Neural cell (in vitro differentiated cells): ENCODE measurements around the gene KRTAP10-1. TPM values are rescaled to one million over a fixed set of nuclear protein-coding genes. Genes with fewer than 3 reads are reported as not detected.

ENCODE experiments used
- H2AFZ ChIP-seq: fragments of 200-600, 300-800 bp; sonication (generic), shearing (Covaris generic); 2 replicates; pipeline ENCODE4 v1.6.0; 2014; ENCODE audit warnings: low read depth, mild to moderate bottlenecking, antibody characterized with exemption, low read length, moderate library complexity
- H3F3A ChIP-seq: fragments of 200-600 bp; shearing (Covaris generic); 2 replicates; pipeline ENCODE4 v1.6.1; 2016; ENCODE audit warnings: mild to moderate bottlenecking, moderate library complexity, mixed read lengths, antibody characterized with exemption, low read length; ENCODE audit not compliant: insufficient read depth, poor library complexity, severe bottlenecking
- H3K27ac ChIP-seq: fragments of 200-600, 300-800 bp; sonication (generic), shearing (Covaris generic); 2 replicates; pipeline ENCODE4 v1.5.1; 2014; ENCODE audit warnings: mild to moderate bottlenecking, low read length, moderate library complexity
- H3K27me3 ChIP-seq: fragments of 300-800, 200-600 bp; sonication (generic), shearing (Covaris generic); 2 replicates; pipeline ENCODE4 v1.6.0; 2014; ENCODE audit warnings: mild to moderate bottlenecking, low read depth, low read length, moderate library complexity; ENCODE audit not compliant: insufficient read depth
- H3K36me3 ChIP-seq: fragments of 300-800, 200-600 bp; sonication (generic), shearing (Covaris generic); 2 replicates; pipeline ENCODE4 v1.5.1; 2014; ENCODE audit warnings: mild to moderate bottlenecking, antibody characterized with exemption, low read length, moderate library complexity; ENCODE audit not compliant: insufficient read depth
- H3K4me2 ChIP-seq: fragments of 300-800, 200-600 bp; sonication (generic), shearing (Covaris generic); 2 replicates; pipeline ENCODE4 v1.6.0; 2014; ENCODE audit warnings: mild to moderate bottlenecking, low read length
- H3K4me3 ChIP-seq: fragments of 300-800, 200-600 bp; sonication (generic), shearing (Covaris generic); 2 replicates; pipeline ENCODE4 v1.5.1; 2014; ENCODE audit warnings: mild to moderate bottlenecking, low read length, moderate library complexity
- H3K79me2 ChIP-seq: fragments of 200-600 bp; shearing (Covaris generic); replicated peaks from 2 replicates; pipeline ENCODE4 v1.6.0; 2014; ENCODE audit warnings: mild to moderate bottlenecking, low read length, moderate library complexity; ENCODE audit not compliant: insufficient read depth
- H3K9ac ChIP-seq: fragments of 300-800, 200-600 bp; sonication (generic), shearing (Covaris generic); 2 replicates; pipeline ENCODE4 v1.6.1; 2016; ENCODE audit warnings: mild to moderate bottlenecking, low read length, mixed read lengths
- H3K9me2 ChIP-seq: fragments of 200-600 bp; shearing (Covaris generic); 2 replicates; pipeline ENCODE4 v1.6.1; 2016; ENCODE audit warnings: mild to moderate bottlenecking, low read length, mixed read lengths; ENCODE audit not compliant: insufficient read depth
- H3K9me3 ChIP-seq: fragments of 200-600, 300-800 bp; sonication (generic), shearing (Covaris generic); 2 replicates; pipeline ENCODE4 v1.6.1; 2016; ENCODE audit warnings: mild to moderate bottlenecking, mixed run types, low read length, moderate library complexity, mixed read lengths
- H4K20me1 ChIP-seq: fragments of 200-600 bp; shearing (Covaris generic); 2 replicates; pipeline ENCODE4 v1.6.1; 2016; ENCODE audit warnings: mild to moderate bottlenecking, mixed run types; ENCODE audit not compliant: insufficient read depth
- EP300 ChIP-seq: fragments of 450-650 bp; conservative IDR thresholded peaks from 2 replicates; pipeline ENCODE4 v1.6.1; 2014; ENCODE audit warnings: antibody characterized with exemption, mild to moderate bottlenecking, moderate library complexity; ENCODE audit not compliant: poor library complexity, severe bottlenecking
- EZH2 ChIP-seq: fragments of 200-600, 300-800 bp; shearing (Covaris generic), sonication (generic); IDR thresholded peaks from 2 replicates; pipeline ENCODE4 v1.6.1; 2014; ENCODE audit warnings: antibody characterized with exemption, low read length, borderline replicate concordance, mild to moderate bottlenecking; ENCODE audit not compliant: insufficient read depth, poor library complexity, severe bottlenecking
- MXI1 ChIP-seq: fragments of 450-650 bp; conservative IDR thresholded peaks from 2 replicates; pipeline ENCODE4 v1.6.1; 2014; ENCODE audit warnings: antibody characterized with exemption, mild to moderate bottlenecking; ENCODE audit not compliant: poor library complexity, severe bottlenecking
- POLR2AphosphoS5 ChIP-seq: IDR thresholded peaks from 2 replicates; pipeline ENCODE4 v1.6.1; 2012
- RAD21 ChIP-seq: fragments of 450-650 bp; conservative IDR thresholded peaks from 2 replicates; pipeline ENCODE4 v1.6.1; 2014; ENCODE audit warnings: antibody characterized with exemption, mild to moderate bottlenecking, moderate library complexity
- SMC3 ChIP-seq: fragments of 450-650 bp; conservative IDR thresholded peaks from 2 replicates; pipeline ENCODE4 v1.6.1; 2014; ENCODE audit warnings: antibody characterized with exemption, mild to moderate bottlenecking, moderate library complexity; ENCODE audit not compliant: poor library complexity
- TAF1 ChIP-seq: IDR thresholded peaks from 2 replicates; pipeline ENCODE4 v1.6.1; 2012; ENCODE audit warnings: low read depth
- polyA plus RNA-seq: library from polyadenylated mRNA; depleted of rRNA; stranded (reverse); fragments of >200 nt; gene quantifications from 2 replicates; pipeline ENCODE4 v1.2.3, GENCODE V29; 2014
- TF ChIP-seq, protein P1 (sequence below): fragments of 450-650 bp; IDR thresholded peaks from 2 replicates; pipeline ENCODE4 v1.5.1; 2014; ENCODE audit warnings: antibody characterized with exemption, mild to moderate bottlenecking, moderate library complexity; ENCODE audit not compliant: poor library complexity, severe bottlenecking

Gene KRTAP10-1
- polyA plus RNA-seq, 1 donor from 2014 or later = not detected

DNA sequence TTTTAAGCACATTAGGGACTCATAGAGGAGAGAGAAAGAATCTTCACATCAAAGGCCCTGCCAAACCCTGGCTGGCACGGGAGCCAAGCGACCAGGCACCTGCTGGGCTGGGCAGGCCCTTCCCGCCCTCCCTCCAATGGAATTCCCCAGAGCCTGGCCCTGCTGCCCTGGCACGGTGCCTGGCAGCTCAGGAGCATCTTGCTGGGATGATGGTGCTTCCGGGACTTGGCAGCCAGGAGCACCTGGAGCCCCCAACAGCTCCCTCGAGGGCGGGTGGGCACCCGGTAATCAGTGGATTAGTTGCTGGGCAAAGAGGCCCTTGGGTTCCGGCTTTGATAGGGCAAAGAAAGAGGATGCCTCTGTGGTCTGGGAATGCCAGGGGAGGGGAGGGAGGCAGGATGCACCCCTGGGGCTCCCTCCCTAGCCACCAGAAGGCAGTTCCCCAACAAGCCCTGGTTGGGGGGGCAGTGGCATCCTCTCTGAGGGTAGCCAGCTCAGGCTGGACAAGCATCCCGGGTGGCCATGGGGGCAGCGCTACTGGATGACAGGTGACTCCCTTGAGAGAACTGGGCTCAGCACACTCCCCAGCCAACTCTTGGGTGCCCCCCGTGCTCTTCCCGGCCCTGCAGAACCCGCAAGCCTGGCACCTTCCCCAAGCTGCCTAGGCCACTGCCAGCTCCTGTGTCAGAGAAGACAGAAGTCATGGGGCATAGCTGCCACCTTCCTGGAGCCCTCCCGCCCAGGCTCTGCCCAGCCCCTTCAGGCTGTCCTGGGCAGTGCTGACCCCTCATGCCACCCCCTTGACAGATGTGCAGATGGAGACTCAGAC is 26.4 kb downstream of the KRTAP10-1 start:
- TF ChIP-seq EP300 (no peak), RAD21 (no peak), EZH2 (no peak), MXI1 (no peak), TAF1 (no peak), POLR2AphosphoS5 (no peak)
- TF ChIP-seq, protein P1, sequence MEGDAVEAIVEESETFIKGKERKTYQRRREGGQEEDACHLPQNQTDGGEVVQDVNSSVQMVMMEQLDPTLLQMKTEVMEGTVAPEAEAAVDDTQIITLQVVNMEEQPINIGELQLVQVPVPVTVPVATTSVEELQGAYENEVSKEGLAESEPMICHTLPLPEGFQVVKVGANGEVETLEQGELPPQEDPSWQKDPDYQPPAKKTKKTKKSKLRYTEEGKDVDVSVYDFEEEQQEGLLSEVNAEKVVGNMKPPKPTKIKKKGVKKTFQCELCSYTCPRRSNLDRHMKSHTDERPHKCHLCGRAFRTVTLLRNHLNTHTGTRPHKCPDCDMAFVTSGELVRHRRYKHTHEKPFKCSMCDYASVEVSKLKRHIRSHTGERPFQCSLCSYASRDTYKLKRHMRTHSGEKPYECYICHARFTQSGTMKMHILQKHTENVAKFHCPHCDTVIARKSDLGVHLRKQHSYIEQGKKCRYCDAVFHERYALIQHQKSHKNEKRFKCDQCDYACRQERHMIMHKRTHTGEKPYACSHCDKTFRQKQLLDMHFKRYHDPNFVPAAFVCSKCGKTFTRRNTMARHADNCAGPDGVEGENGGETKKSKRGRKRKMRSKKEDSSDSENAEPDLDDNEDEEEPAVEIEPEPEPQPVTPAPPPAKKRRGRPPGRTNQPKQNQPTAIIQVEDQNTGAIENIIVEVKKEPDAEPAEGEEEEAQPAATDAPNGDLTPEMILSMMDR = no peak
- Histone ChIP-seq H3K27ac (no peak overlapping the region), H3K9ac (no peak overlapping the region), H3K27me3 (no peaks in the 10 kb centered on the region), H3K9me2 (no peaks in the 10 kb centered on the region), H2AFZ (no peak overlapping the region), H3K4me3 (no peak overlapping the region), H3K79me2 (no peaks in the 10 kb centered on the region), H3K4me2 (no peak overlapping the region), H3F3A (no peaks in the 10 kb centered on the region), H3K9me3 (no peaks in the 10 kb centered on the region), H3K36me3 (no peaks in the 10 kb centered on the region), H4K20me1 (no peaks in the 10 kb centered on the region)

- Histone ChIP-seq H3K9me3 (no peaks in the 10 kb centered on the region), H3K4me3 (no peak overlapping the region), H3K36me3 (no peaks in the 10 kb centered on the region), H3K4me2 (no peak overlapping the region), H3K27ac (no peak overlapping the region), H2AFZ (no peak overlapping the region), H3F3A (no peaks in the 10 kb centered on the region), H3K27me3 (no peaks in the 10 kb centered on the region), H3K9me2 (no peaks in the 10 kb centered on the region), H3K9ac (no peak overlapping the region), H4K20me1 (no peaks in the 10 kb centered on the region), H3K79me2 (no peaks in the 10 kb centered on the region)
- no peak for TF ChIP-seq TAF1
- no peak for TF ChIP-seq SMC3
- TF ChIP-seq, protein P1 = no peak
Measured at GRCh38 chr21:44512496-44513388, 27.3 kb downstream of the KRTAP10-1 start.
